ENCODE measurements around the gene PCDH9.

Gene PCDH9

GRCh38 chr13:66348745-66349690 lies 881.1 kb downstream of the PCDH9 start:
- no peaks in the 10 kb centered on the region for H3K27me3 ChIP-seq (replicated peaks; ENCODE audit: control insufficient read depth, insufficient read depth, low read length)
- no peak for TF ChIP-seq CTCF (IDR thresholded peaks at IDR 0.05; ENCODE audit: insufficient read depth, low read length, poor library complexity, severe bottlenecking)
- no peaks in the 10 kb centered on the region for H3K36me3 ChIP-seq (ENCODE audit: control insufficient read depth, insufficient read depth, low read length)
- H3K4me3 ChIP-seq (replicated peaks; ENCODE audit: low read depth, low read length), result no peak overlapping the region
- DNase-seq (ENCODE audit: extremely low read depth, insufficient read length), result no peak

- H3K36me3 ChIP-seq (ENCODE audit: control insufficient read depth, insufficient read depth, low read length), result no peaks in the 10 kb centered on the region
- no peak for TF ChIP-seq CTCF (IDR thresholded peaks at IDR 0.05; ENCODE audit: insufficient read depth, low read length, poor library complexity, severe bottlenecking)
- no peaks in the 10 kb centered on the region for H3K27me3 ChIP-seq (replicated peaks; ENCODE audit: control insufficient read depth, insufficient read depth, low read length)
- DNase-seq (ENCODE audit: extremely low read depth, insufficient read length), result no peak
- no peak overlapping the region for H3K4me3 ChIP-seq (replicated peaks; ENCODE audit: low read depth, low read length)
Measured at GRCh38 chr13:66347486-66348117, 882.5 kb downstream of the PCDH9 start.

- DNase-seq (ENCODE audit: extremely low read depth, insufficient read length), result no peak
- Histone ChIP-seq H3K27me3 (replicated peaks; ENCODE audit: control insufficient read depth, insufficient read depth, low read length) (no peaks in the 10 kb centered on the region), H3K4me3 (replicated peaks; ENCODE audit: low read depth, low read length) (no peak overlapping the region), H3K36me3 (ENCODE audit: control insufficient read depth, insufficient read depth, low read length) (no peaks in the 10 kb centered on the region)
- TF ChIP-seq CTCF (IDR thresholded peaks at IDR 0.05; ENCODE audit: insufficient read depth, low read length, poor library complexity, severe bottlenecking), result no peak
Measured at GRCh38 chr13:66345971-66346370, 884.2 kb downstream of the PCDH9 start.

- no peak for TF ChIP-seq CTCF (IDR thresholded peaks at IDR 0.05; ENCODE audit: insufficient read depth, low read length, poor library complexity, severe bottlenecking)
- DNase-seq (ENCODE audit: extremely low read depth, insufficient read length), result no peak
- Histone ChIP-seq H3K36me3 (ENCODE audit: control insufficient read depth, insufficient read depth, low read length) (no peaks in the 10 kb centered on the region), H3K4me3 (replicated peaks; ENCODE audit: low read depth, low read length) (no peak overlapping the region), H3K27me3 (replicated peaks; ENCODE audit: control insufficient read depth, insufficient read depth, low read length) (no peaks in the 10 kb centered on the region)
Measured at GRCh38 chr13:66345518-66345810, 884.7 kb downstream of the PCDH9 start.

- no peak for TF ChIP-seq CTCF (IDR thresholded peaks at IDR 0.05; ENCODE audit: insufficient read depth, low read length, poor library complexity, severe bottlenecking)
- Histone ChIP-seq H3K36me3 (ENCODE audit: control insufficient read depth, insufficient read depth, low read length) (no peaks in the 10 kb centered on the region), H3K4me3 (replicated peaks; ENCODE audit: low read depth, low read length) (no peak overlapping the region), H3K27me3 (replicated peaks; ENCODE audit: control insufficient read depth, insufficient read depth, low read length) (no peaks in the 10 kb centered on the region)
- DNase-seq (ENCODE audit: extremely low read depth, insufficient read length), result no peak
Measured at GRCh38 chr13:66344805-66345517, 885.2 kb downstream of the PCDH9 start.
